Uterus (tissue), 4 donors: ENCODE data around the gene LRRIQ1. TPM values are rescaled to one million over a fixed set of nuclear protein-coding genes. Genes with fewer than 3 reads are reported as not detected.

Experiments
- DNase-seq, 2 donors: peaks; one replicate each; pipeline ENCODE4 v3.0.0-alpha.2; 2019 to 2020
- H3K27ac ChIP-seq, 2 donors: fragments of 200-600 bp; sonication (generic); 1 replicate in 1 of 2; 2 replicates in 1 of 2; pipeline ENCODE4 v1.5.1; 2016 to 2018
- H3K27me3 ChIP-seq, 2 donors: fragments of 200-600 bp; sonication (generic); one replicate each; pipeline ENCODE4 v1.5.1; 2018 to 2019; ENCODE audit warnings: control low read depth in 1 of 2
- H3K36me3 ChIP-seq, 2 donors: fragments of 200-600 bp; sonication (generic); one replicate each; pipeline ENCODE4 v1.5.1; 2019; ENCODE audit warnings: control low read depth in 1 of 2
- H3K4me1 ChIP-seq, 2 donors: fragments of 200-600 bp; sonication (generic); one replicate each; pipeline ENCODE4 v1.5.1; 2018 to 2019; ENCODE audit warnings: control low read depth in 1 of 2
- H3K4me3 ChIP-seq, 2 donors: fragments of 200-600 bp; sonication (generic); 1 replicate in 1 of 2; 2 replicates in 1 of 2; pipeline ENCODE4 v1.5.1; 2018 to 2019; ENCODE audit warnings: mild to moderate bottlenecking in 1 of 2
- H3K9me3 ChIP-seq, 2 donors: fragments of 200-600 bp; sonication (generic); one replicate each; pipeline ENCODE4 v1.5.1; 2019; ENCODE audit warnings: control low read depth in 1 of 2
- CTCF ChIP-seq, 4 experiments: fragments of 200-600 bp in 2 of 4; fragments of 450-650 bp in 2 of 4; sonication (generic) in 2 of 4; IDR thresholded peaks; one replicate each; pipeline ENCODE4 v1.5.1; 2016 to 2019; ENCODE audit warnings: antibody characterized with exemption in 4 of 4, mild to moderate bottlenecking in 2 of 4, moderate library complexity in 1 of 4
- POLR2A ChIP-seq, 2 donors: fragments of 450-650 bp; IDR thresholded peaks; one replicate each; pipeline ENCODE4 v1.6.1; 2016; ENCODE audit warnings: antibody characterized with exemption in 2 of 2, mild to moderate bottlenecking in 1 of 2, moderate library complexity in 1 of 2
- intact Hi-C: fragments of 100-400 bp; cut with DNase I; formaldehyde crosslinking; loops from one replicate; pipeline ENCODE4 v1.15.1; 2023; ENCODE audit warnings: low total_unique reads
- total RNA-seq, 4 donors: library from RNA; depleted of rRNA in 3 of 4; stranded (reverse); fragments of >200 nt in 3 of 4; gene quantifications; one replicate each; pipeline versions ENCODE4 v1.1.0 to v1.2.4, GENCODE V29; 2014 to 2023
- donor health status: DM: yes; HTN: yes; CAD: no.

The LRRIQ1 gene
- total RNA-seq, 4 donors from 2014 or later = 0.51 to 13.1 (median 1.9) TPM

- Histone ChIP-seq H3K27ac (no peak overlapping the region), H3K4me3 (no peak overlapping the region), H3K4me1 (no peaks in the 10 kb centered on the region), H3K27me3 (no peaks in the 10 kb centered on the region), H3K9me3 (no peaks in the 10 kb centered on the region), H3K36me3 (no peaks in the 10 kb centered on the region)
- TF ChIP-seq POLR2A (IDR thresholded peaks at IDR 0.05) (no peak), CTCF (IDR thresholded peaks at IDR 0.05) (peak; percentile 32 to 47 (median 42))
- DNase-seq = no peak
- intact Hi-C loops = no loop called here
Observed at GRCh38 chr12:85057370-85057963, 21.3 kb downstream of the LRRIQ1 start.

GRCh38 chr12:85058339-85058738, 22.2 kb downstream of the LRRIQ1 start:
- no peak for DNase-seq
- H3K4me3 ChIP-seq = no peak overlapping the region
- H3K4me1 ChIP-seq = no peaks in the 10 kb centered on the region
- no peak overlapping the region for H3K27ac ChIP-seq
- H3K27me3 ChIP-seq = no peaks in the 10 kb centered on the region
- intact Hi-C loops = no loop called here
- no peaks in the 10 kb centered on the region for H3K36me3 ChIP-seq
- H3K9me3 ChIP-seq = no peaks in the 10 kb centered on the region
- no peak for TF ChIP-seq CTCF (IDR thresholded peaks at IDR 0.05)
- TF ChIP-seq POLR2A (IDR thresholded peaks at IDR 0.05) = no peak

- Histone ChIP-seq H3K4me3 (no peak overlapping the region), H3K27me3 (no peaks in the 10 kb centered on the region), H3K4me1 (no peaks in the 10 kb centered on the region), H3K9me3 (no peaks in the 10 kb centered on the region), H3K36me3 (no peaks in the 10 kb centered on the region), H3K27ac (no peak overlapping the region)
- DNase-seq = no peak
- TF ChIP-seq CTCF (IDR thresholded peaks at IDR 0.05) (no peak), POLR2A (IDR thresholded peaks at IDR 0.05) (no peak)
- intact Hi-C loops = no loop called here
Observed at GRCh38 chr12:85059594-85059993, 23.4 kb downstream of the LRRIQ1 start.

GRCh38 chr12:85060916-85061315, 24.8 kb downstream of the LRRIQ1 start:
- TF ChIP-seq CTCF (IDR thresholded peaks at IDR 0.05) (no peak), POLR2A (IDR thresholded peaks at IDR 0.05) (no peak)
- no peak overlapping the region for H3K4me3 ChIP-seq
- no peak for DNase-seq
- no peaks in the 10 kb centered on the region for H3K36me3 ChIP-seq
- intact Hi-C loops = no loop called here
- H3K9me3 ChIP-seq = no peaks in the 10 kb centered on the region
- H3K27ac ChIP-seq = no peak overlapping the region
- H3K4me1 ChIP-seq = no peaks in the 10 kb centered on the region
- H3K27me3 ChIP-seq = no peaks in the 10 kb centered on the region

- DNase-seq = no peak
- Histone ChIP-seq H3K27me3 (no peaks in the 10 kb centered on the region), H3K27ac (no peak overlapping the region), H3K9me3 (no peaks in the 10 kb centered on the region), H3K4me3 (no peak overlapping the region), H3K36me3 (no peaks in the 10 kb centered on the region), H3K4me1 (no peaks in the 10 kb centered on the region)
- intact Hi-C loops = no loop called here
- no peak for TF ChIP-seq POLR2A (IDR thresholded peaks at IDR 0.05)
- no peak for TF ChIP-seq CTCF (IDR thresholded peaks at IDR 0.05)
Observed at GRCh38 chr12:85065837-85066482, 29.8 kb downstream of the LRRIQ1 start.
